ENCODE measurements around the gene STAC.

GRCh38 chr3:36362216-36362615, 18.1 kb upstream of the STAC start:
- TF ChIP-seq CTCF (IDR thresholded peaks at IDR 0.05; ENCODE audit: low read depth, low read length, poor library complexity, severe bottlenecking) (no peak), EZH2phosphoT487 (IDR thresholded peaks at IDR 0.05; ENCODE audit: borderline replicate concordance, low read length) (no peak)

Data from DOHH2 (cell line).